ENCODE measurements around the gene MPST. TPM values are rescaled to one million over a fixed set of nuclear protein-coding genes. Genes with fewer than 3 reads are reported as not detected.
"Not testable (repeated sequence)": the region's sequence is repeated elsewhere in the genome, so short reads cannot be mapped to it uniquely, and the experiment has no call there.

MPST gene
- total and polyA plus RNA-seq, 3 donors from 2014 or later, result 64.1 to 114 (median 99.6) TPM

GRCh38 chr22:36985211-36985889, 34.2 kb upstream of the MPST start:
- no peak for DNase-seq
- H3K9me3 ChIP-seq, result no peaks in the 10 kb centered on the region
- no peaks in the 10 kb centered on the region for H3K4me1 ChIP-seq
- H3K27ac ChIP-seq, result no peak overlapping the region
- TF ChIP-seq POLR2A (IDR thresholded peaks at IDR 0.05), result no peak
- TF ChIP-seq, protein P1, sequence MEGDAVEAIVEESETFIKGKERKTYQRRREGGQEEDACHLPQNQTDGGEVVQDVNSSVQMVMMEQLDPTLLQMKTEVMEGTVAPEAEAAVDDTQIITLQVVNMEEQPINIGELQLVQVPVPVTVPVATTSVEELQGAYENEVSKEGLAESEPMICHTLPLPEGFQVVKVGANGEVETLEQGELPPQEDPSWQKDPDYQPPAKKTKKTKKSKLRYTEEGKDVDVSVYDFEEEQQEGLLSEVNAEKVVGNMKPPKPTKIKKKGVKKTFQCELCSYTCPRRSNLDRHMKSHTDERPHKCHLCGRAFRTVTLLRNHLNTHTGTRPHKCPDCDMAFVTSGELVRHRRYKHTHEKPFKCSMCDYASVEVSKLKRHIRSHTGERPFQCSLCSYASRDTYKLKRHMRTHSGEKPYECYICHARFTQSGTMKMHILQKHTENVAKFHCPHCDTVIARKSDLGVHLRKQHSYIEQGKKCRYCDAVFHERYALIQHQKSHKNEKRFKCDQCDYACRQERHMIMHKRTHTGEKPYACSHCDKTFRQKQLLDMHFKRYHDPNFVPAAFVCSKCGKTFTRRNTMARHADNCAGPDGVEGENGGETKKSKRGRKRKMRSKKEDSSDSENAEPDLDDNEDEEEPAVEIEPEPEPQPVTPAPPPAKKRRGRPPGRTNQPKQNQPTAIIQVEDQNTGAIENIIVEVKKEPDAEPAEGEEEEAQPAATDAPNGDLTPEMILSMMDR (IDR thresholded peaks at IDR 0.05), result no peak
- 89 to 95% methylated on average over 10 of the region's 10 CpGs for WGBS, 2 donors
- no peaks in the 10 kb centered on the region for H3K27me3 ChIP-seq
- no peaks in the 10 kb centered on the region for H3K36me3 ChIP-seq (ENCODE audit: low read depth, missing control alignments)
- H3K4me3 ChIP-seq, result no peak overlapping the region
- intact Hi-C loops (cut with DNase I; ENCODE audit: low total_unique reads), result no loop called here

DNA sequence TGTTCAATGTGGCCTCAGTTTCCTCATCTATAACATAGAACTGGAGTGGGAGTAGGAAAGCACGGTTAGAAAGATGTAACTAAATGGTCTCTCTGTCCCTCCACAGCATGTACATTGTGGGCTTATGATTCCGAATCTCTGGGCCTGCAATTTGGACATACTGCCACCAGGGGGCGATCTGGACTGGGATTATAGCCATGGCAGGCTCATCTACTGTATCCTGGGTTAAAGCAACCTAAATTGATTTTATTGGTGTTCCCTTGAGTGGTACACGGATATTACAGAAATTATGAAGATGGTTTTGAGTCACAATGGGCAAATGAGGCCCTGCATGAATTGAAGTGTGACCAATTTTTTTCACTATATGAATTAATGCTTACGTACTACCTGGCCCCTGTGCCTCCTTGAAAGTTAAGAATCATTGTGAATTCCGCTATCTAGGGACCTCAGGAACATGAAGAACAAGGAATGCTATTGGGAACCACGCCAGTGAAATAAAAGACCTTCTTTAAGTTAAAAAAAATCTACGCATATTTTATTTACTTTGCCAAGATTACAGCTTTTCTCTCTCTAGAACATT, 33.2 kb upstream of the MPST start:
- H3K4me1 ChIP-seq, result no peaks in the 10 kb centered on the region
- intact Hi-C loops (cut with DNase I; ENCODE audit: low total_unique reads), result no loop called here

DNA sequence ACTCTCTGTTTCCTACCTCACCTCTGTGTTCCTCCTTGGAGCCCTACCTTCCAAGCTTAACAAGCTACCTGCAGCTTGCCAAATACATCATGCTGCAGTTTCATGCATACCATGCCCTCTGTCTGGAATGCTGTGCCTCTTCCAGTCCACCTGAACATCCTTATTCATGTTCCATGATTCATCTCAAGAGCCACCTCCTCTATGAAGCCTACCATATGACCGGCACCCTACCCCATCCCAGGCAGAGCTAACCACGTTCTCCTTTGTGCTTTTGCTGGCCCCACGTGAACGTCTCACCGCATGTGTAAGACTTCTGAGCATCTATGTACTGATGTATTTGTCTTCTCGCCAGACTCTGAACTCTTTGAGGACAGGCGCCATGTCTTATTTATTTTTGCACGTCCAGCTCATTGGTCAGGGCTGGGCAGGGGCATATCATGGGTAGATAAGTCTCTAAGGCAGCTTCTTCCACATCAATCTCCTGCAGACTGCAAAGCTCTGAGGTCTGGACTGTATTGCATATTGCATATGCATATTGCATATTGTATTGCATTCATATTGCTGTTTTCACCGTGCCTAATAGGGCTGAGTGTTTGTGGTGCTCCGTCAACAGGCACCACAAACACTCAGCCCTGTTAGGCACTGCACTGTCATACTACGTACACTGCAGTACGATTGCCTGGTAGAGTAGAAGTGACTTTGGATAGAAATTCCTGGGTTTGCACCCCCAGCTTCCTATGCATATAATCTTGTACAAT, 31.3 kb upstream of the MPST start:
- no peaks in the 10 kb centered on the region for H3K9me3 ChIP-seq
- no peak overlapping the region for H3K27ac ChIP-seq
- DNase-seq, result no peak
- H3K4me1 ChIP-seq, result no peaks in the 10 kb centered on the region
- WGBS, 2 donors, result 79 to 86% methylated on average over 12 of the region's 12 CpGs
- intact Hi-C loops (cut with DNase I; ENCODE audit: low total_unique reads), result no loop called here
- no peak overlapping the region for H3K4me3 ChIP-seq
- TF ChIP-seq POLR2A (IDR thresholded peaks at IDR 0.05), result no peak
- TF ChIP-seq, protein P1 (IDR thresholded peaks at IDR 0.05), result no peak
- H3K36me3 ChIP-seq (ENCODE audit: low read depth, missing control alignments), result no peaks in the 10 kb centered on the region
- no peaks in the 10 kb centered on the region for H3K27me3 ChIP-seq

More for the DNA sequence above, 33.2 kb upstream of the MPST start:
- Histone ChIP-seq H3K4me3 (no peak overlapping the region), H3K9me3 (no peaks in the 10 kb centered on the region), H3K36me3 (ENCODE audit: low read depth, missing control alignments) (no peaks in the 10 kb centered on the region), H3K27ac (no peak overlapping the region), H3K27me3 (no peaks in the 10 kb centered on the region)
- TF ChIP-seq, protein P1 (IDR thresholded peaks at IDR 0.05), result peak; percentile 29 to 71 (median 55)
- TF ChIP-seq POLR2A (IDR thresholded peaks at IDR 0.05), result no peak
- 50 to 55% methylated on average over 8 of the region's 8 CpGs for WGBS, 2 donors
- peak; percentile 65 for DNase-seq

DNA sequence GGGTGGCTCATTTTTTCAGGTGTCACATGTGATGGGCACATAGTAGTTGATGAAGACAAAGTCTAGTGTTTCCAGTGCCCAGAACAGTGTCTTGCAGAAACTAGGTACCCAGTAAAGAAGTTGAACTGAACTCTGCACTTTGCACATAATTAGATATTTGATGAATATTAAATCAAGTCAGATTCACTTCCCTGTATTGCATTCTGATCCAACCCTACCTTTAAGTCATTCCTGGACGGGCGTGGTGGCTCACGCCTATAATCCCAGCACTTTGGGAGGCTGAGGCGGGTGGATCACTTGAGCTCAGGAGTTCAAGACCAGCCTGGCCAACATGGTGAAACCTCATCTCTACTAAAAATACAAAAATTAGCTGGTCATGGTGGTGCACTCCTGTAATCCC, 30.5 kb upstream of the MPST start:
- H3K27me3 ChIP-seq; intact Hi-C loops (cut with DNase I; ENCODE audit: low total_unique reads): not testable (repeated sequence)

GRCh38 chr22:36990457-36990856, 29.1 kb upstream of the MPST start:
- intact Hi-C loops (cut with DNase I; ENCODE audit: low total_unique reads), result no loop called here
- no peaks in the 10 kb centered on the region for H3K36me3 ChIP-seq (ENCODE audit: low read depth, missing control alignments)
- no peaks in the 10 kb centered on the region for H3K9me3 ChIP-seq
- H3K27ac ChIP-seq, result no peak overlapping the region
- no peak overlapping the region for H3K4me3 ChIP-seq
- 48 to 51% methylated on average over 4 to 6 of the region's 6 CpGs for whole genome bisulfite sequencing, 2 donors
- DNase-seq, result no peak
- H3K4me1 ChIP-seq, result no peaks in the 10 kb centered on the region
- H3K27me3 ChIP-seq, result no peaks in the 10 kb centered on the region
- no peak for TF ChIP-seq POLR2A (IDR thresholded peaks at IDR 0.05)
- TF ChIP-seq, protein P1 (IDR thresholded peaks at IDR 0.05), result no peak

More for the DNA sequence above, 30.5 kb upstream of the MPST start:
- H3K9me3 ChIP-seq; H3K27ac ChIP-seq; H3K36me3 ChIP-seq (ENCODE audit: low read depth, missing control alignments); H3K4me1 ChIP-seq; H3K4me3 ChIP-seq; DNase-seq: not testable (repeated sequence)
- 86 to 93% methylated on average over 4 of the region's 4 CpGs for WGBS, 2 donors
